ENCODE data around the gene ZNF496.
"Not testable (repeated sequence)": the region's sequence is repeated elsewhere in the genome, so short reads cannot be mapped to it uniquely, and the experiment has no call there.

The ZNF496 gene

GRCh38 chr1:247358920-247359319 lies 27.3 kb upstream of the ZNF496 start:
- no peak for DNase-seq

GRCh38 chr1:247357781-247358211 lies 26.1 kb upstream of the ZNF496 start:
- no peak for DNase-seq

- no peak for DNase-seq
These were observed 25.5 kb upstream of the ZNF496 start for GRCh38 chr1:247357052-247357780.

GRCh38 chr1:247355160-247355559 lies 23.5 kb upstream of the ZNF496 start:
- DNase-seq: not testable (repeated sequence)

GRCh38 chr1:247352175-247352574 lies 20.5 kb upstream of the ZNF496 start:
- DNase-seq: no peak

- no peak for DNase-seq
These were observed 18.9 kb upstream of the ZNF496 start for GRCh38 chr1:247350587-247350986.

- DNase-seq: no peak
These were observed 16.0 kb upstream of the ZNF496 start for GRCh38 chr1:247347477-247348222.

- DNase-seq: no peak
These were observed 14.2 kb upstream of the ZNF496 start for GRCh38 chr1:247345881-247346280.

- no peak for DNase-seq
These were observed 12.1 kb upstream of the ZNF496 start for GRCh38 chr1:247343801-247344200.

GRCh38 chr1:247338723-247339275 lies 7.1 kb upstream of the ZNF496 start:
- no peak for DNase-seq

- DNase-seq: no peak
These were observed 6.3 kb upstream of the ZNF496 start for GRCh38 chr1:247337961-247338360.

GRCh38 chr1:247337250-247337746 lies 5.6 kb upstream of the ZNF496 start:
- no peak for DNase-seq

- DNase-seq: no peak
These were observed 4.7 kb upstream of the ZNF496 start for GRCh38 chr1:247336390-247336789.

- no peak for DNase-seq
These were observed 4.2 kb upstream of the ZNF496 start for GRCh38 chr1:247335882-247336281.

- no peak for DNase-seq
These were observed 2.9 kb upstream of the ZNF496 start for GRCh38 chr1:247334378-247335133.

- DNase-seq: no peak
These were observed 1.1 kb upstream of the ZNF496 start for GRCh38 chr1:247332623-247333361.

- DNase-seq: peak; percentile 56
These were observed 552 bp upstream of the ZNF496 start for GRCh38 chr1:247332215-247332622.

GRCh38 chr1:247331172-247331524 lies 519 bp downstream of the ZNF496 start:
- peak; percentile 77 for DNase-seq

- no peak for DNase-seq
These were observed 1.0 kb downstream of the ZNF496 start for GRCh38 chr1:247330548-247331171.

GRCh38 chr1:247329097-247329617 lies 2.5 kb downstream of the ZNF496 start:
- no peak for DNase-seq

- DNase-seq: no peak
These were observed 3.4 kb downstream of the ZNF496 start for GRCh38 chr1:247328311-247328710.
